ENCODE results near the gene EXD1. TPM values are rescaled to one million over a fixed set of nuclear protein-coding genes. Genes with fewer than 3 reads are reported as not detected.
"Not testable (repeated sequence)": the region's sequence is repeated elsewhere in the genome, so short reads cannot be mapped to it uniquely, and the experiment has no call there.

The EXD1 gene
- total RNA-seq, 2 experiments from 2014 or later: not detected

GRCh38 chr15:41153733-41154132 lies 76.8 kb downstream of the EXD1 start:
- ATAC-seq (ENCODE audit: low read depth) (no peak), DNase-seq (no peak)
- Mint-ChIP-seq H3K36me3 (no peaks in the 10 kb centered on the region), H3K4me3 (no peak overlapping the region), H3K9me3 (peaks cover 3% of the 10 kb centered on the region), H3K4me1 (peaks cover 13% of the 10 kb centered on the region), H3K27ac (no peak overlapping the region), H3K27me3 (peaks cover 12% of the 10 kb centered on the region)
- POLR2A ChIA-PET: no interaction called here

DNA sequence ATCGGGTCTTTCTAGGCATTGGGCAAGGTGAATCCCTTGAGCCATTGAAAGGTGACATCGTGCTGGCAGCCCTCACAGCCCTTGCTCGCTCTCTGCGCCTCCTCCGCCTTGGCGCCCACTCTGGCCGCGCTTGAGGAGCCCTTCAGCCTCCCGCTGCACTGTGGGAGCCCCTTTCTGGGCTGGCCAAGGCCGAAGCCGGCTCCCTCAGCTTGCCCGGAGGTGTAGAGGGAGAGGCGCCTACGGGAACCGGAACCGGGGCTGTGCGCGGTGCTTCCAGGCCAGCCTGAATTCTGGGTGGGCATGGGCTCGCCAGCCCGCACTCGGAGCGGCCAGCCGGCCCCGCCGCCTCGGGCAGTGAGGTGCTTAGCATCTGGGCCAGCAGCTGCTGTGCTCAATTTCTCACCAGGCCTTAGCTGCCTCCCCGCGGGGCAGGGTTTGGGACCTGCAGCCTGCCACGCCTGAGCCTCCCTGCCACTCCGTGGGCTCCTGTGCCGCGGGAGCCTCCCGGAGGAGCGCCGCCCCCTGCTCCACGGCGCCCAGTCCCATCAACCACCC lies 79.0 kb downstream of the EXD1 start:
- Mint-ChIP-seq H3K9me3 (peaks cover 3% of the 10 kb centered on the region), H3K27ac (no peak overlapping the region), H3K27me3 (peaks cover 12% of the 10 kb centered on the region), H3K36me3 (no peaks in the 10 kb centered on the region), H3K4me3 (no peak overlapping the region), H3K4me1 (peaks cover 13% of the 10 kb centered on the region)
- DNase-seq (no peak), ATAC-seq (ENCODE audit: low read depth) (no peak)
- POLR2A ChIA-PET: no interaction called here

GRCh38 chr15:41150279-41150678 lies 80.3 kb downstream of the EXD1 start:
- ATAC-seq (ENCODE audit: low read depth) (no peak), DNase-seq (no peak)
- Mint-ChIP-seq H3K27ac (peak overlapping the region; percentile 67), H3K36me3 (no peaks in the 10 kb centered on the region), H3K4me3 (peak overlapping the region; percentile 45), H3K9me3 (peaks cover 3% of the 10 kb centered on the region), H3K4me1 (peaks cover 13% of the 10 kb centered on the region), H3K27me3 (peaks cover 12% of the 10 kb centered on the region)
- POLR2A ChIA-PET: no interaction called here

DNA sequence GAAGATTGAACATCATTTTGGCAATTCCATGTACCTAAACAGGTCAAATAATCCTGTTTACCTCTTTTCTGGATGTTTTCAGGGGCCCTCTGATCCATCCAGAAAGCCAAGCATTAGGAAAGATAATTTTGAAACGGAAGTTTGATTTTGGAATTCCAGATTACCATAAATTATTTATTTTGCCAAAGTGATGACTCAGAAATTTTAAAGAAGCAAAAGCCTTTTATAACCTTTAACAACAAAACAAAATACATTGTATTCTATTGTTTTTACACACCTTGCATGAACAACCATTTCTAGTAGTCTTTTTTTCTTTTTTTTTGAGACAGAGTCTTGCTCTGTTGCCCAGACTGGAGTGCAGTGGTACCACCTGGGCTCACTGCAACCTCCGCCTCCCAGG lies 82.5 kb downstream of the EXD1 start:
- POLR2A ChIA-PET: no interaction called here
- Mint-ChIP-seq H3K9me3 (no peaks in the 10 kb centered on the region), H3K36me3 (no peaks in the 10 kb centered on the region), H3K4me3 (no peak overlapping the region), H3K27me3 (no peaks in the 10 kb centered on the region), H3K27ac (no peak overlapping the region), H3K4me1 (peaks cover 13% of the 10 kb centered on the region)
- DNase-seq: no peak
- ATAC-seq (ENCODE audit: low read depth): no peak

DNA sequence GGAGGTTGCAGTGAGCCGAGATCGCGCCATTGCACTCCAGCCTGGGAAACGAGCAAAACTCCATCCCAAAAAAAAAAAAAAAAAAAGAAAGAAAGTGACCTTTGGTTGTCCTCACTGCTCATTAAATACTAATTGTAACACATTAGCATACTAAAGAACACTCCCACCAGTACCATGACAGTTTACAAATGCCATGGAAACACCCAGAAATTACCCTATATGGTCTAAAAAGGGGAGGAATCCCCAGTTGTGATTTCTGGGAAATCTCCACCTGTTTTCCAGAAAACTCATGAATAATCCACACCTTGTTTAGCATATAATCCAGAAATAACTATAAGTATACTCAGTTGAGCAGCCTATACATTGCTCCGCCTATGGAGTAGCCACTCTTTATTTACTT lies 90.9 kb downstream of the EXD1 start:
- no peak overlapping the region for H3K27ac Mint-ChIP-seq
- no peaks in the 10 kb centered on the region for H3K36me3 Mint-ChIP-seq
- H3K27me3 Mint-ChIP-seq: no peaks in the 10 kb centered on the region
- H3K9me3 Mint-ChIP-seq: no peaks in the 10 kb centered on the region
- POLR2A ChIA-PET: interaction anchor here (0.7 kb wide), 1 partner anchor 41 kb away, joined by 3 read pairs; no protein-coding TSS in a partner anchor
- ATAC-seq (ENCODE audit: low read depth) (no peak), DNase-seq (no peak)
- H3K4me3 Mint-ChIP-seq: no peak overlapping the region
- no peaks in the 10 kb centered on the region for H3K4me1 Mint-ChIP-seq

DNA sequence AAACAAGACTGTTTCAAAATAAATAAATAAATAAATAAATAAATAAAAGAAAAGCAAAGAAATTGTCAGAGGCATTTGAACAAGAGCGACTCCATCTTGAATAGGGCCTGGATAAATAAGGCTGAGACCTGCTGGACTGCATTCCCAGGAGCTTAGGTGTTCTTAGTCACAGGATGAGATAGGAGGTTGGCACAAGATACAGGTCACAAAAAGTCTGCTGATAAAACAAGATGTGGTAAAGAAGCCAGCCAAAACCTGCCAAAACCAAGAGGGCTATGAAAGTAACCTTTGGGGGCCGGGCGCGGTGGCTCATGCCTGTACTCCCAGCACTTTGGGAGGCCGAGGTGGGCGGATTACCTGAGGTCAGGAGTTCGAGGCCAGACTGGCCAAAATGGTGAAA lies 91.4 kb downstream of the EXD1 start:
- DNase-seq; H3K4me3 Mint-ChIP-seq; H3K4me1 Mint-ChIP-seq; POLR2A ChIA-PET; H3K9me3 Mint-ChIP-seq; ATAC-seq (ENCODE audit: low read depth); H3K36me3 Mint-ChIP-seq; H3K27ac Mint-ChIP-seq; H3K27me3 Mint-ChIP-seq: not testable (repeated sequence)

GRCh38 chr15:41135580-41135979 lies 95.0 kb downstream of the EXD1 start:
- H3K27me3 Mint-ChIP-seq; ATAC-seq (ENCODE audit: low read depth); H3K27ac Mint-ChIP-seq; H3K4me3 Mint-ChIP-seq; H3K36me3 Mint-ChIP-seq; POLR2A ChIA-PET; H3K4me1 Mint-ChIP-seq; DNase-seq; H3K9me3 Mint-ChIP-seq: not testable (repeated sequence)

GRCh38 chr15:41133454-41133853 lies 97.1 kb downstream of the EXD1 start:
- H3K4me3 Mint-ChIP-seq: no peak overlapping the region
- ATAC-seq (ENCODE audit: low read depth): no peak
- no peaks in the 10 kb centered on the region for H3K4me1 Mint-ChIP-seq
- H3K9me3 Mint-ChIP-seq: no peaks in the 10 kb centered on the region
- POLR2A ChIA-PET: no interaction called here
- DNase-seq: no peak
- H3K36me3 Mint-ChIP-seq: no peaks in the 10 kb centered on the region
- no peak overlapping the region for H3K27ac Mint-ChIP-seq
- H3K27me3 Mint-ChIP-seq: peaks cover 8% of the 10 kb centered on the region

Other genes starting within 250 kb of the EXD1 start
- 10 to 100 TPM; 18.9 to 22.2 TPM for gene INO80, start 114.5 kb downstream of the EXD1 start, total RNA-seq
- 10 to 100 TPM; 40.6 to 41.3 TPM for gene CHP1, start 511 bp upstream of the EXD1 start, total RNA-seq
- gene OIP5, start 101.8 kb upstream of the EXD1 start, total RNA-seq: 10 to 100 TPM; 17.1 to 17.2 TPM
- gene NUSAP1, start 102.1 kb upstream of the EXD1 start, total RNA-seq: 100 to 1,000 TPM; 189 to 205 TPM
- 10 to 100 TPM; 10.5 to 11.8 TPM for gene NDUFAF1, start 171.7 kb upstream of the EXD1 start, total RNA-seq
- gene RTF1, start 186.3 kb upstream of the EXD1 start, total RNA-seq: 10 to 100 TPM; 38.1 to 39.2 TPM

All from activated naive CD8-positive, alpha-beta T cell treated with anti-CD3 and anti-CD28 coated beads, Interleukin-2, amount 10 ng/mL, durations not matched to agents 7 days and 5 days (primary cell).